OCI-LY3 (cell line): ENCODE data around the gene UBTD1.

Experiments
- EZH2phosphoT487 ChIP-seq: fragments of 200-600 bp; shearing (Covaris generic); IDR thresholded peaks from 2 replicates; pipeline ENCODE4 v1.6.1; 2018; ENCODE audit warnings: antibody characterized with exemption, mixed run types, low read depth
- TF ChIP-seq, protein P1 (sequence below): fragments of 200-600, 300-600 bp; sonication (generic); IDR thresholded peaks from 2 replicates; pipeline ENCODE4 v1.5.1; 2014; ENCODE audit warnings: antibody characterized with exemption, low read length, low read depth

DNA sequence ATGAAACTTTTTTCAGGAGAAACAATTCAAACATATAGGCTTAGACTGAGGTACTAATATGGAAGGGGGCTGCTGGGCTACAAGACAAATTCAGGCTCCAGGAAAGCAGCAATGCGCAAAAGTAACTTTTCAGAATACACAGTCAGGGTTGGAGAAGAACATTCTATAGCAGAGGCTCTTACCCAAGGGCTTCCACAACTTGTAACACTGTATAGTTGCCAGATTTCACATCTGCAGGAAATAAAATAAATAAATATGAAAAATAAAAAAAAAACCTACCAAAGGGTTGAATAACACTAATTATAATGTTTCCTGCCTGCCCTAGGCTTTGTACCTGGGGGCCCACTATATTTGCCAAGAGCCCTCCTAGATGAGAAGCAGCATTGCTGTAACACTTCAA is 14.8 kb upstream of the UBTD1 start:
- TF ChIP-seq, protein P1, sequence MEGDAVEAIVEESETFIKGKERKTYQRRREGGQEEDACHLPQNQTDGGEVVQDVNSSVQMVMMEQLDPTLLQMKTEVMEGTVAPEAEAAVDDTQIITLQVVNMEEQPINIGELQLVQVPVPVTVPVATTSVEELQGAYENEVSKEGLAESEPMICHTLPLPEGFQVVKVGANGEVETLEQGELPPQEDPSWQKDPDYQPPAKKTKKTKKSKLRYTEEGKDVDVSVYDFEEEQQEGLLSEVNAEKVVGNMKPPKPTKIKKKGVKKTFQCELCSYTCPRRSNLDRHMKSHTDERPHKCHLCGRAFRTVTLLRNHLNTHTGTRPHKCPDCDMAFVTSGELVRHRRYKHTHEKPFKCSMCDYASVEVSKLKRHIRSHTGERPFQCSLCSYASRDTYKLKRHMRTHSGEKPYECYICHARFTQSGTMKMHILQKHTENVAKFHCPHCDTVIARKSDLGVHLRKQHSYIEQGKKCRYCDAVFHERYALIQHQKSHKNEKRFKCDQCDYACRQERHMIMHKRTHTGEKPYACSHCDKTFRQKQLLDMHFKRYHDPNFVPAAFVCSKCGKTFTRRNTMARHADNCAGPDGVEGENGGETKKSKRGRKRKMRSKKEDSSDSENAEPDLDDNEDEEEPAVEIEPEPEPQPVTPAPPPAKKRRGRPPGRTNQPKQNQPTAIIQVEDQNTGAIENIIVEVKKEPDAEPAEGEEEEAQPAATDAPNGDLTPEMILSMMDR: no peak
- no peak for TF ChIP-seq EZH2phosphoT487
